ENCODE measurements around the gene KLHL22. TPM values are rescaled to one million over a fixed set of nuclear protein-coding genes. Genes with fewer than 3 reads are reported as not detected.
"Not testable (repeated sequence)": the region's sequence is repeated elsewhere in the genome, so short reads cannot be mapped to it uniquely, and the experiment has no call there.

The KLHL22 gene
- total RNA-seq, 1 donor, result 36.9 TPM

DNA sequence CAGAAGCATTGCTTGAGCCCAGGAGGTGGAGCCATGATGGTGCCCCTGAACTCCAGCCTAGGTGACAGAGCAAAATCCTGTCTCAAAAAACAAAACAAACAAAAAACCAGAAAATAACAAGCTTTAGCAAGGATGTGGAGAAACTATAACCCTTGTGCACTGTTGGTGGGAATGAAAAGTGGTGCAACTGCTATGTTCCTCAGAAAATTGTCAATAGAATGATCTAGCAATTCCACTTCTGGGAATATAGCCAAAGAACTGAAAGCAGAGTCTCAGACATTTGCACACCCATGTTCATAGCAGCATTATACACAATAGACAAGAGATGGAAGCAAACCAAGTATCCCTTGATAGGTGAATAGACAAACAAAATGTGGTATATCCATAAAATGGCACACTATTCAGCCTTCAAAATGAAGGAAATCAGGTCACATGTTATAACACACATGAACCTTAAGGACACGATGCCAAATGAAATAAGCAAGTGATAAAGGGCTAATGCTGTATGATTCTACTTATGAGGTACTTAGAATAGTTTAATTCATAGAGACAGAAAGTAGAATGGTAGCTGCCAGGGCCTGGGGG lies 15.9 kb downstream of the KLHL22 start:
- H2AFZ ChIP-seq (ENCODE audit: low read length), result no peak overlapping the region
- no peak overlapping the region for H3K4me2 ChIP-seq (ENCODE audit: insufficient read depth, low read length)
- H3K36me3 ChIP-seq (ENCODE audit: insufficient read depth, low read length), result peaks cover 2% of the 10 kb centered on the region
- TF ChIP-seq, protein P1, sequence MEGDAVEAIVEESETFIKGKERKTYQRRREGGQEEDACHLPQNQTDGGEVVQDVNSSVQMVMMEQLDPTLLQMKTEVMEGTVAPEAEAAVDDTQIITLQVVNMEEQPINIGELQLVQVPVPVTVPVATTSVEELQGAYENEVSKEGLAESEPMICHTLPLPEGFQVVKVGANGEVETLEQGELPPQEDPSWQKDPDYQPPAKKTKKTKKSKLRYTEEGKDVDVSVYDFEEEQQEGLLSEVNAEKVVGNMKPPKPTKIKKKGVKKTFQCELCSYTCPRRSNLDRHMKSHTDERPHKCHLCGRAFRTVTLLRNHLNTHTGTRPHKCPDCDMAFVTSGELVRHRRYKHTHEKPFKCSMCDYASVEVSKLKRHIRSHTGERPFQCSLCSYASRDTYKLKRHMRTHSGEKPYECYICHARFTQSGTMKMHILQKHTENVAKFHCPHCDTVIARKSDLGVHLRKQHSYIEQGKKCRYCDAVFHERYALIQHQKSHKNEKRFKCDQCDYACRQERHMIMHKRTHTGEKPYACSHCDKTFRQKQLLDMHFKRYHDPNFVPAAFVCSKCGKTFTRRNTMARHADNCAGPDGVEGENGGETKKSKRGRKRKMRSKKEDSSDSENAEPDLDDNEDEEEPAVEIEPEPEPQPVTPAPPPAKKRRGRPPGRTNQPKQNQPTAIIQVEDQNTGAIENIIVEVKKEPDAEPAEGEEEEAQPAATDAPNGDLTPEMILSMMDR (IDR thresholded peaks at IDR 0.05; ENCODE audit: extremely low read depth, low read depth, low read length), result no peak
- H3K27me3 ChIP-seq (ENCODE audit: insufficient read depth, low read length), result no peaks in the 10 kb centered on the region
- no peaks in the 10 kb centered on the region for H3K9me3 ChIP-seq (ENCODE audit: low read depth, low read length)
- no peak overlapping the region for H3K4me3 ChIP-seq (ENCODE audit: insufficient read depth, low read length)
- no peaks in the 10 kb centered on the region for H3K4me1 ChIP-seq (ENCODE audit: insufficient read depth, low read length)
- peaks cover 8% of the 10 kb centered on the region for H4K20me1 ChIP-seq (ENCODE audit: insufficient read depth, low read length)
- DNase-seq (ENCODE audit: insufficient read length, low spot score, missing footprints), result no peak
- peaks cover 30% of the 10 kb centered on the region for H3K79me2 ChIP-seq (ENCODE audit: insufficient read depth, low read length)
- H3K27ac ChIP-seq (ENCODE audit: low read depth, low read length), result no peak overlapping the region

DNA sequence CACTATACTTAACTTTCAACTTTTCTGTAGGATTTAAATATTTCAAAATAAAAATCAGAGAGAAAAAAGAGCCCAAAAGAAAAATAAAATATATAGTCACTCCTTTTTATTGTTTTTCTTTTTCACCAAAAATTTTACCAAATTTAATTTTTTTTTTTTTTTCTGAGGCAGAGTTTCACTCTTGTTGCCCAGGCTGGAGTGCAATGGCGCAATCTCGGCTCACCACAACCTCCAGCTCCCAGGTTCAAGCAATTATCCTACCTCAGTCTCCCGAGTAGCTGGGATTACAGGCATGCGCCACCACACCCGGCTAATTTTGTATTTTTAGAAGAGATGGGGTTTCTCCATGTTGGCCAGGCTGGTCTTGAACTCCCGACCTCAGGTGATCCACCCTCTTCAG lies 17.5 kb downstream of the KLHL22 start:
- not testable (repeated sequence) for DNase-seq (ENCODE audit: insufficient read length, low spot score, missing footprints); H3K27me3 ChIP-seq (ENCODE audit: insufficient read depth, low read length); H3K4me2 ChIP-seq (ENCODE audit: insufficient read depth, low read length); H3K36me3 ChIP-seq (ENCODE audit: insufficient read depth, low read length); H3K4me1 ChIP-seq (ENCODE audit: insufficient read depth, low read length); H2AFZ ChIP-seq (ENCODE audit: low read length); H3K4me3 ChIP-seq (ENCODE audit: insufficient read depth, low read length); H4K20me1 ChIP-seq (ENCODE audit: insufficient read depth, low read length); H3K27ac ChIP-seq (ENCODE audit: low read depth, low read length); H3K9me3 ChIP-seq (ENCODE audit: low read depth, low read length)
- peaks cover 21% of the 10 kb centered on the region for H3K79me2 ChIP-seq (ENCODE audit: insufficient read depth, low read length)

GRCh38 chr22:20475569-20475968 lies 20.0 kb downstream of the KLHL22 start:
- not testable (repeated sequence) for H3K9me3 ChIP-seq (ENCODE audit: low read depth, low read length); H3K27ac ChIP-seq (ENCODE audit: low read depth, low read length); H4K20me1 ChIP-seq (ENCODE audit: insufficient read depth, low read length); H3K4me2 ChIP-seq (ENCODE audit: insufficient read depth, low read length); H3K27me3 ChIP-seq (ENCODE audit: insufficient read depth, low read length); H3K4me3 ChIP-seq (ENCODE audit: insufficient read depth, low read length); H3K4me1 ChIP-seq (ENCODE audit: insufficient read depth, low read length); DNase-seq (ENCODE audit: insufficient read length, low spot score, missing footprints); H2AFZ ChIP-seq (ENCODE audit: low read length)
- Histone ChIP-seq H3K36me3 (ENCODE audit: insufficient read depth, low read length) (peaks cover 13% of the 10 kb centered on the region), H3K79me2 (ENCODE audit: insufficient read depth, low read length) (peaks cover 12% of the 10 kb centered on the region)

- Histone ChIP-seq H3K4me3 (ENCODE audit: insufficient read depth, low read length) (no peak overlapping the region), H3K4me2 (ENCODE audit: insufficient read depth, low read length) (no peak overlapping the region), H2AFZ (ENCODE audit: low read length) (no peak overlapping the region), H3K27ac (ENCODE audit: low read depth, low read length) (no peak overlapping the region), H3K9me3 (ENCODE audit: low read depth, low read length) (no peaks in the 10 kb centered on the region), H3K79me2 (ENCODE audit: insufficient read depth, low read length) (peaks cover 9% of the 10 kb centered on the region), H3K27me3 (ENCODE audit: insufficient read depth, low read length) (no peaks in the 10 kb centered on the region), H3K36me3 (ENCODE audit: insufficient read depth, low read length) (peaks cover 16% of the 10 kb centered on the region), H4K20me1 (ENCODE audit: insufficient read depth, low read length) (peaks cover 5% of the 10 kb centered on the region), H3K4me1 (ENCODE audit: insufficient read depth, low read length) (no peaks in the 10 kb centered on the region)
- no peak for DNase-seq (ENCODE audit: insufficient read length, low spot score, missing footprints)
- TF ChIP-seq, protein P1 (IDR thresholded peaks at IDR 0.05; ENCODE audit: extremely low read depth, low read depth, low read length), result no peak
Observed at GRCh38 chr22:20475115-20475436, 20.5 kb downstream of the KLHL22 start.

DNA sequence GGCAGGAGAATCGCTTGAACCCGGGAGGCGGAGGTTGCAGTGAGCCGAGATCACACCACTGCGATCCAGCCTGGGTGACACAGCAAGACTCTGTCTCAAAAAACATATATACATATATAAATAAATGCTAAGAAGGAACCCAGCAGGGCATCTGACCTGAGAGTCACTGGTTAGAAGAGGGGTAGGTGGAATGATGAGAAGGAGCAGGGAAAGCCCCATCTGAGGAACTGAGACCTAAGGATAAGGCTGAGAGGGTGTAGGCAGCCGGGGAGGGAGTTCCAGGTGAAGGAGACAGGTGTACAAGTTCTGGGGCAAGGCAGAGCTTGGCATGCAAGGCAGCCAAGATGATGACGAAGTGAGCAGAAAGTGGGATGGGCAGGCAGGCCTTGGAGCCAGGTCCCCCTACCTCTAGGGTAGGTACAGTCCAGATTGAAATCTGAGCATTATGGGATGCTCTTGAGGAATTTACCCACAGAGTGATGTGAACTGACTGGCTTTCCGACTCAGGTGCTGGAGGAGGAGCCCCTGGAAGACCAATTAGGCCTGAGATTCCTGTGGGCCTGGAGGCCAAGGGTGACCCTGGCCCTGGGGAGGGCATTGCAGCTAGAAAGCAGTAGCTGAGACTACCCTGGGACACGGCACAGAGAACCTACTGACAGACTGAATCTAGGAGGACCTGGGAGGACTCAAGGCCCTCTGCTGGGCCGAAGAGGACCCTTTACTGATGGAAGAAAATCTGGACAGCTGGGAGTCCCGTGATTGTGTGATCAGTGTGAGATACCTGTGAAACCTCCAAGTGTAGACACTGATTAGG lies 22.8 kb downstream of the KLHL22 start:
- Histone ChIP-seq H4K20me1 (ENCODE audit: insufficient read depth, low read length) (peaks cover 5% of the 10 kb centered on the region), H2AFZ (ENCODE audit: low read length) (no peak overlapping the region), H3K79me2 (ENCODE audit: insufficient read depth, low read length) (peaks cover 4% of the 10 kb centered on the region), H3K4me3 (ENCODE audit: insufficient read depth, low read length) (no peak overlapping the region), H3K27me3 (ENCODE audit: insufficient read depth, low read length) (no peaks in the 10 kb centered on the region), H3K9me3 (ENCODE audit: low read depth, low read length) (no peaks in the 10 kb centered on the region), H3K4me2 (ENCODE audit: insufficient read depth, low read length) (no peak overlapping the region), H3K36me3 (ENCODE audit: insufficient read depth, low read length) (peaks cover 35% of the 10 kb centered on the region), H3K4me1 (ENCODE audit: insufficient read depth, low read length) (no peaks in the 10 kb centered on the region), H3K27ac (ENCODE audit: low read depth, low read length) (no peak overlapping the region)
- no peak for DNase-seq (ENCODE audit: insufficient read length, low spot score, missing footprints)
- TF ChIP-seq, protein P1 (IDR thresholded peaks at IDR 0.05; ENCODE audit: extremely low read depth, low read depth, low read length), result no peak
